GM12873 (cell line): ENCODE measurements around the gene MT1M.

Experiments
- CTCF ChIP-seq: IDR thresholded peaks from 2 replicates; pipeline ENCODE4 v1.5.1; 2012; ENCODE audit warnings: low read depth, mild to moderate bottlenecking, moderate library complexity, low read length, control low read depth; ENCODE audit not compliant: insufficient read depth; ENCODE audit errors: missing control alignments

MT1M gene

GRCh38 chr16:56643080-56643778 lies 10.8 kb downstream of the MT1M start:
- TF ChIP-seq CTCF = peak; percentile 15

GRCh38 chr16:56643833-56644232 lies 11.4 kb downstream of the MT1M start:
- no peak for TF ChIP-seq CTCF

- TF ChIP-seq CTCF = no peak
Measured at GRCh38 chr16:56645311-56645710, 12.9 kb downstream of the MT1M start.

GRCh38 chr16:56645838-56646237 lies 13.4 kb downstream of the MT1M start:
- no peak for TF ChIP-seq CTCF

- TF ChIP-seq CTCF = no peak
Measured at GRCh38 chr16:56647641-56648431, 15.4 kb downstream of the MT1M start.

- no peak for TF ChIP-seq CTCF
Measured at GRCh38 chr16:56649271-56649670, 16.8 kb downstream of the MT1M start.

GRCh38 chr16:56649820-56650219 lies 17.4 kb downstream of the MT1M start:
- no peak for TF ChIP-seq CTCF
